ENCODE results near the gene CD74. TPM values are rescaled to one million over a fixed set of nuclear protein-coding genes. Genes with fewer than 3 reads are reported as not detected.

The CD74 gene
- total and polyA plus RNA-seq, 2 of the 13 experiments (the other 11 are each of a cell fraction or from before 2014, with no cell fraction given), result 34.1 to 84.4 TPM

DNA sequence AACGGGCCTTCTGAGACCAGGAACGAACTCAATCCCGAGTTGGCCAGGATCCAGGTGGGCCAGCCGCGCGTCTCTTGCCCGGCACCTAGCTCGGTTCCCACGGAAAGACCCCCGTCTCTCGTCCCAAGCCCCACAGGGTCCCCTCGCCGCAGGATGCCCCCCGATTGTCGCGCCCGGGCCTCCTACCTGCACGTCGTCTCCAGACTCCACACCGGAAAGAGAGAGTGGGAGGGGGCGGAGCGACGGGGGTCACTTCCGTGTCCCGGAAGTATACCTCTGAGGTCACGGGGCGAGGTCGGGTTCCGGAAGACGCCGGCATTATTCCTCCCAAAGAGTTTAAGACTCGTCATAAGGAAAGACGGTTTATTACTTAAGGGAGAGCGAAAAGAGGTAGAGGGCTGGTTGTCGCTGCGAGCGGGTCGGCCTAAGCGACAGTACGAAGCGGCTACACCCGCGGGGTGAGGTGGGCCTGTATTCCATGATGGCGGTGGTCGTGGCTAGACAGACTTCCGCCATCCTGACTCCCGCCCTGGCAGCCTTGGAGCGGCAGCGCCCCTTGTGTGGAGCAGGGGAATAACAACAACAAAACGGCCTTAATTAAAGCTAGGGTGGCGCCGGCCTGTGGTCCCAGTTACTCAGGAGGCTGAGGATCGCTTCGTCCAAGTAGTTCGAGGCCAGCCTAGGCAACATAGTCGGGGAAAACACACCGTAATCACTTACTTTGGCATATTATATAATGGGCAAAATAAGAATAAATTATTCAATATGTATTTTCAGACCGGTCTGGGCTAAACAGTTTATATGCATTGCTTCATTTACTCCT lies 37.0 kb upstream of the CD74 start, which contains the start of gene RPS14 (continued):
- TF ChIP-seq, protein P1, sequence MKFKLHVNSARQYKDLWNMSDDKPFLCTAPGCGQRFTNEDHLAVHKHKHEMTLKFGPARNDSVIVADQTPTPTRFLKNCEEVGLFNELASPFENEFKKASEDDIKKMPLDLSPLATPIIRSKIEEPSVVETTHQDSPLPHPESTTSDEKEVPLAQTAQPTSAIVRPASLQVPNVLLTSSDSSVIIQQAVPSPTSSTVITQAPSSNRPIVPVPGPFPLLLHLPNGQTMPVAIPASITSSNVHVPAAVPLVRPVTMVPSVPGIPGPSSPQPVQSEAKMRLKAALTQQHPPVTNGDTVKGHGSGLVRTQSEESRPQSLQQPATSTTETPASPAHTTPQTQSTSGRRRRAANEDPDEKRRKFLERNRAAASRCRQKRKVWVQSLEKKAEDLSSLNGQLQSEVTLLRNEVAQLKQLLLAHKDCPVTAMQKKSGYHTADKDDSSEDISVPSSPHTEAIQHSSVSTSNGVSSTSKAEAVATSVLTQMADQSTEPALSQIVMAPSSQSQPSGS (CRISPR knock-in tag; IDR thresholded peaks at IDR 0.05), result peak; percentile 82
- no peak; the same call in 1 of the 2 replicates for TF ChIP-seq MLLT10 (CRISPR knock-in tag; IDR thresholded peaks at IDR 0.05)
- no peak for TF ChIP-seq ISX (CRISPR knock-in tag; conservative IDR thresholded peaks at IDR 0.05)
- TF ChIP-seq, protein P2, sequence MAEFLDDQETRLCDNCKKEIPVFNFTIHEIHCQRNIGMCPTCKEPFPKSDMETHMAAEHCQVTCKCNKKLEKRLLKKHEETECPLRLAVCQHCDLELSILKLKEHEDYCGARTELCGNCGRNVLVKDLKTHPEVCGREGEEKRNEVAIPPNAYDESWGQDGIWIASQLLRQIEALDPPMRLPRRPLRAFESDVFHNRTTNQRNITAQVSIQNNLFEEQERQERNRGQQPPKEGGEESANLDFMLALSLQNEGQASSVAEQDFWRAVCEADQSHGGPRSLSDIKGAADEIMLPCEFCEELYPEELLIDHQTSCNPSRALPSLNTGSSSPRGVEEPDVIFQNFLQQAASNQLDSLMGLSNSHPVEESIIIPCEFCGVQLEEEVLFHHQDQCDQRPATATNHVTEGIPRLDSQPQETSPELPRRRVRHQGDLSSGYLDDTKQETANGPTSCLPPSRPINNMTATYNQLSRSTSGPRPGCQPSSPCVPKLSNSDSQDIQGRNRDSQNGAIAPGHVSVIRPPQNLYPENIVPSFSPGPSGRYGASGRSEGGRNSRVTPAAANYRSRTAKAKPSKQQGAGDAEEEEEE (CRISPR knock-in tag; IDR thresholded peaks at IDR 0.05; ENCODE audit: borderline replicate concordance), result no peak; the same call in 1 of the 2 replicates
- TF ChIP-seq EZH2 (conservative IDR thresholded peaks at IDR 0.05; ENCODE audit: low read depth, low read length), result no peak
- peak; percentile 97 for TF ChIP-seq YEATS4 (CRISPR knock-in tag; IDR thresholded peaks at IDR 0.05; ENCODE audit: borderline replicate concordance)
- 0 out of 2 replicates have a peak, but pooled peaks have one; percentile 15 for TF ChIP-seq ZNF446 (CRISPR knock-in tag; IDR thresholded peaks at IDR 0.05)
- peak; percentile 79; the same call in 1 of the 2 replicates for TF ChIP-seq ZC3H13 (CRISPR knock-in tag; IDR thresholded peaks at IDR 0.05)
- TF ChIP-seq SNRNP70 (IDR thresholded peaks at IDR 0.05; ENCODE audit: low read depth, low read length), result no peak
- TF ChIP-seq PTBP1 (IDR thresholded peaks at IDR 0.05; ENCODE audit: low read depth, low read length, poor library complexity, severe bottlenecking), result no peak
- TF ChIP-seq ZNF879 (CRISPR knock-in tag; IDR thresholded peaks at IDR 0.05), result peak; percentile 58; the same call in 1 of the 2 replicates
- no peak for TF ChIP-seq ZNF382 (CRISPR knock-in tag; IDR thresholded peaks at IDR 0.05; ENCODE audit: borderline replicate concordance)
- no peak for TF ChIP-seq NONO (IDR thresholded peaks at IDR 0.05)
- TF ChIP-seq NONO (CRISPR knock-in tag; conservative IDR thresholded peaks at IDR 0.05), result peak; percentile 86
- TF ChIP-seq ATAD3A (CRISPR knock-in tag; IDR thresholded peaks at IDR 0.05), result no peak
- TF ChIP-seq SIX1 (CRISPR knock-in tag; IDR thresholded peaks at IDR 0.05; ENCODE audit: borderline replicate concordance), result no peak
- TF ChIP-seq, protein P3, sequence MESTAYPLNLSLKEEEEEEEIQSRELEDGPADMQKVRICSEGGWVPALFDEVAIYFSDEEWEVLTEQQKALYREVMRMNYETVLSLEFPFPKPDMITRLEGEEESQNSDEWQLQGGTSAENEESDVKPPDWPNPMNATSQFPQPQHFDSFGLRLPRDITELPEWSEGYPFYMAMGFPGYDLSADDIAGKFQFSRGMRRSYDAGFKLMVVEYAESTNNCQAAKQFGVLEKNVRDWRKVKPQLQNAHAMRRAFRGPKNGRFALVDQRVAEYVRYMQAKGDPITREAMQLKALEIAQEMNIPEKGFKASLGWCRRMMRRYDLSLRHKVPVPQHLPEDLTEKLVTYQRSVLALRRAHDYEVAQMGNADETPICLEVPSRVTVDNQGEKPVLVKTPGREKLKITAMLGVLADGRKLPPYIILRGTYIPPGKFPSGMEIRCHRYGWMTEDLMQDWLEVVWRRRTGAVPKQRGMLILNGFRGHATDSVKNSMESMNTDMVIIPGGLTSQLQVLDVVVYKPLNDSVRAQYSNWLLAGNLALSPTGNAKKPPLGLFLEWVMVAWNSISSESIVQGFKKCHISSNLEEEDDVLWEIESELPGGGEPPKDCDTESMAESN (CRISPR knock-in tag; conservative IDR thresholded peaks at IDR 0.05), result peak; percentile 79; the same call in 1 of the 2 replicates
- TF ChIP-seq NR3C1 (CRISPR knock-in tag; IDR thresholded peaks at IDR 0.05), result no peak
- peak; percentile 90 for TF ChIP-seq NFRKB (IDR thresholded peaks at IDR 0.05)
- no peak for TF ChIP-seq PRPF4 (IDR thresholded peaks at IDR 0.05; ENCODE audit: low read depth, low read length, poor library complexity, severe bottlenecking)
- peak; percentile 79; the same call in 1 of the 2 replicates for TF ChIP-seq REPIN1 (CRISPR knock-in tag; IDR thresholded peaks at IDR 0.05; ENCODE audit: borderline replicate concordance, low read depth)
- TF ChIP-seq, protein P4, sequence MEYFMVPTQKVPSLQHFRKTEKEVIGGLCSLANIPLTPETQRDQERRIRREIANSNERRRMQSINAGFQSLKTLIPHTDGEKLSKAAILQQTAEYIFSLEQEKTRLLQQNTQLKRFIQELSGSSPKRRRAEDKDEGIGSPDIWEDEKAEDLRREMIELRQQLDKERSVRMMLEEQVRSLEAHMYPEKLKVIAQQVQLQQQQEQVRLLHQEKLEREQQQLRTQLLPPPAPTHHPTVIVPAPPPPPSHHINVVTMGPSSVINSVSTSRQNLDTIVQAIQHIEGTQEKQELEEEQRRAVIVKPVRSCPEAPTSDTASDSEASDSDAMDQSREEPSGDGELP (IDR thresholded peaks at IDR 0.05; ENCODE audit: borderline replicate concordance, low read depth), result no peak
- no peak for TF ChIP-seq IKZF1 (IDR thresholded peaks at IDR 0.05)
- TF ChIP-seq HNRNPK (IDR thresholded peaks at IDR 0.05; ENCODE audit: low read depth, low read length, poor library complexity, severe bottlenecking), result no peak

Measured in HepG2 (cell line).